OCI-LY3 (cell line): Measurements from ENCODE around the gene CPT1A.

Experiments used
- H2AFZ ChIP-seq: fragments of 200-600, 300-600 bp; shearing (Covaris generic); 2 replicates; pipeline ENCODE4 v1.6.0; 2014; ENCODE audit warnings: antibody characterized with exemption, low read depth, low read length
- H3K27ac ChIP-seq: fragments of 200-600, 300-600 bp; sonication (generic); 2 replicates; pipeline ENCODE4 v1.5.1; 2014; ENCODE audit warnings: mild to moderate bottlenecking, low read length, moderate library complexity, mixed read lengths
- H3K27me3 ChIP-seq: fragments of 200-600, 300-600 bp; sonication (generic); 2 replicates; pipeline ENCODE4 v1.6.1; 2014; ENCODE audit warnings: low read depth, low read length, mixed read lengths
- H3K36me3 ChIP-seq: fragments of 200-600, 300-600 bp; sonication (generic); replicated peaks from 2 replicates; pipeline ENCODE3; 2014; ENCODE audit warnings: low read depth, low read length, mixed read lengths
- H3K4me1 ChIP-seq: fragments of 300-600, 200-600 bp; sonication (generic); 2 replicates; pipeline ENCODE4 v1.6.1; 2014; ENCODE audit warnings: low read length, mixed read lengths
- H3K4me2 ChIP-seq: fragments of 200-600, 300-600 bp; sonication (generic); 2 replicates; pipeline ENCODE4 v1.6.1; 2014; ENCODE audit warnings: low read length, mixed read lengths
- H3K4me3 ChIP-seq: fragments of 300-600, 200-600 bp; sonication (generic); 2 replicates; pipeline ENCODE4 v1.5.1; 2014; ENCODE audit warnings: antibody characterized with exemption, mild to moderate bottlenecking, low read length, moderate library complexity
- H3K79me2 ChIP-seq: fragments of 300-600, 200-600 bp; shearing (Covaris generic); 2 replicates; pipeline ENCODE4 v1.6.1; 2014; ENCODE audit warnings: mild to moderate bottlenecking, low read length, mixed read lengths
- H3K9ac ChIP-seq: fragments of 300-600, 200-600 bp; shearing (Covaris generic); 2 replicates; pipeline ENCODE4 v1.6.0; 2014; ENCODE audit warnings: mild to moderate bottlenecking, low read length, moderate library complexity
- H3K9me3 ChIP-seq: fragments of 200-600, 300-600 bp; shearing (Covaris generic); 2 replicates; pipeline ENCODE4 v1.6.1; 2014; ENCODE audit warnings: low read length, mixed read lengths; ENCODE audit not compliant: insufficient read depth
- H4K20me1 ChIP-seq: fragments of 200-600, 300-600 bp; sonication (generic); 2 replicates; pipeline ENCODE4 v1.6.1; 2016; ENCODE audit warnings: low read length, mixed read lengths; ENCODE audit not compliant: insufficient read depth
- EZH2phosphoT487 ChIP-seq: fragments of 200-600 bp; shearing (Covaris generic); IDR thresholded peaks from 2 replicates; pipeline ENCODE4 v1.6.1; 2018; ENCODE audit warnings: antibody characterized with exemption, mixed run types, low read depth
- TF ChIP-seq, protein P1 (sequence below): fragments of 200-600, 300-600 bp; sonication (generic); IDR thresholded peaks from 2 replicates; pipeline ENCODE4 v1.5.1; 2014; ENCODE audit warnings: antibody characterized with exemption, low read length, low read depth

The CPT1A gene

GRCh38 chr11:68763926-68764657 lies 77.6 kb downstream of the CPT1A start:
- Histone ChIP-seq H3K27me3 (no peaks in the 10 kb centered on the region), H3K36me3 (no peaks in the 10 kb centered on the region), H3K4me1 (no peaks in the 10 kb centered on the region), H3K27ac (no peak overlapping the region), H2AFZ (no peak overlapping the region), H3K9me3 (no peaks in the 10 kb centered on the region), H4K20me1 (no peaks in the 10 kb centered on the region), H3K4me2 (no peak overlapping the region), H3K4me3 (no peak overlapping the region), H3K79me2 (no peaks in the 10 kb centered on the region), H3K9ac (no peak overlapping the region)
- no peak for TF ChIP-seq EZH2phosphoT487
- TF ChIP-seq, protein P1, sequence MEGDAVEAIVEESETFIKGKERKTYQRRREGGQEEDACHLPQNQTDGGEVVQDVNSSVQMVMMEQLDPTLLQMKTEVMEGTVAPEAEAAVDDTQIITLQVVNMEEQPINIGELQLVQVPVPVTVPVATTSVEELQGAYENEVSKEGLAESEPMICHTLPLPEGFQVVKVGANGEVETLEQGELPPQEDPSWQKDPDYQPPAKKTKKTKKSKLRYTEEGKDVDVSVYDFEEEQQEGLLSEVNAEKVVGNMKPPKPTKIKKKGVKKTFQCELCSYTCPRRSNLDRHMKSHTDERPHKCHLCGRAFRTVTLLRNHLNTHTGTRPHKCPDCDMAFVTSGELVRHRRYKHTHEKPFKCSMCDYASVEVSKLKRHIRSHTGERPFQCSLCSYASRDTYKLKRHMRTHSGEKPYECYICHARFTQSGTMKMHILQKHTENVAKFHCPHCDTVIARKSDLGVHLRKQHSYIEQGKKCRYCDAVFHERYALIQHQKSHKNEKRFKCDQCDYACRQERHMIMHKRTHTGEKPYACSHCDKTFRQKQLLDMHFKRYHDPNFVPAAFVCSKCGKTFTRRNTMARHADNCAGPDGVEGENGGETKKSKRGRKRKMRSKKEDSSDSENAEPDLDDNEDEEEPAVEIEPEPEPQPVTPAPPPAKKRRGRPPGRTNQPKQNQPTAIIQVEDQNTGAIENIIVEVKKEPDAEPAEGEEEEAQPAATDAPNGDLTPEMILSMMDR = peak; percentile 33; the same call in 1 of the 2 replicates

DNA sequence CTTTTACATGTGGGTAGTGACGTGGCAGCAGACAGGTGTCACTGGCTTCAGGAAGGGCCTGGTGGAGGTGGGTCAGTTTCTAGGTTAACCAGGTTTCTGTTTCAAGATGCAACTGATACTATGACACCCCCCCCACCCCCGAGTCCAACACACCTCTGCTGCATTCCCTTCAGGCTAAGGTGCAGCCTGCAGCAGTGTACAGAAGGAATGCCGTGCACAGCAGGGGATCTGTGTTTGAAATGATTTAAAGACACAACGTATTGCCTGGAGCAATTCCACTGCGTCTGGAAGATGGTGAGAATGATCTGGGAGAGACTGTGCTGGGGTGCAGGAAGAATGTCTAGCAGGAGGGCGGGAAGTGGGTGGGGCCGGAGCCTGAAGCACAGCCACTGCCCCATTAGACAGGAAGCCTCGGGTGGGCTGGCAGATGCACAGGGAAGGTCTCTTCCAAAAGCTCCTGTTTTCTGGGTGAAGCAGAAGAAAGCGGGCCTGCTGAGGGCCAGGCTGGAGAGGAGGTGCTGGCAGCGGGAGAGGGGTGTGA lies 78.5 kb downstream of the CPT1A start:
- Histone ChIP-seq H2AFZ (no peak overlapping the region), H3K36me3 (no peaks in the 10 kb centered on the region), H3K27ac (no peak overlapping the region), H3K4me3 (no peak overlapping the region), H3K27me3 (no peaks in the 10 kb centered on the region), H3K4me2 (no peak overlapping the region), H3K9me3 (no peaks in the 10 kb centered on the region), H3K4me1 (no peaks in the 10 kb centered on the region), H3K9ac (no peak overlapping the region), H3K79me2 (no peaks in the 10 kb centered on the region), H4K20me1 (no peaks in the 10 kb centered on the region)
- TF ChIP-seq, protein P1 = no peak
- no peak for TF ChIP-seq EZH2phosphoT487

DNA sequence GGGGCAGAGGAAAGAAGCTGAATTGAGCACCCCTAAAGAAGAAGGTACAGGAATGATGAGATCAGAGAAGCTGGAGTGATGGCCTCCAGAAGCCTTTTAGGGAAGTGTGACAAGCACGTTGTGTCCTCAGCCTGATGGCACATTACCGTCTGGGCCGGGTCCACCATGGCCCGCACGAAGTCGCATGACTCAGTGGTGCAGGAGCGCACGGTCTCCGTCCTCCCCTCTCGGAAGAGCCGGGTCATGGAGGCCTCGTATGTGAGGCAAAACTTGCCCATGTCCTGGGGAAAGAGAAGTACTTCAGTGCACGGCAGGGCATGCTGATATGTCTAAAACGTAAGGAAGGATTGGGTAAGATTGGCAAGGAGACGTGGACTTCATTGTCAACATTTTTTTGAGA lies 79.2 kb downstream of the CPT1A start:
- H3K36me3 ChIP-seq = no peaks in the 10 kb centered on the region

DNA sequence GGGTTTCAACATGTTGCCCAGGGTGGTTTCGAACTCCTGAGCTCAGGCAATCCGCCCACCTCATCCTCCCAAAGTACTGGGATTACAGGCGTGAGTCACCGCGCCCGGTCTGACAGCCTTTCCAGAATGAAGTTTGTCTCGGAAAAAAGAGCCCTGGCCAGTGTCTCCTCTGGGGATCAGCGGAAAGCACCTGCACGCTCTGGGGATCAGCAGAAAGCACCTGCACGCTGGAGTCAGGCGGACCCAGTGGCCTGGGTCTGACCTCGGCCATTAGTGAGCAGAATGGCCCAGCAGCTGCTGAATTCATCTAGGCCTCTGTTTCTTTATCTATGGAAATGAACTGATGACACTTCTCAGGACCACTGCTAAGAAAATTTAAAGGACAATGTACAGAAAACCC lies 79.9 kb downstream of the CPT1A start:
- no peak overlapping the region for H2AFZ ChIP-seq
- no peak overlapping the region for H3K4me2 ChIP-seq
- no peak overlapping the region for H3K27ac ChIP-seq
- H3K9me3 ChIP-seq = no peaks in the 10 kb centered on the region
- H3K4me1 ChIP-seq = no peaks in the 10 kb centered on the region
- H3K27me3 ChIP-seq = peaks cover 5% of the 10 kb centered on the region; the same call in 1 of the 2 replicates
- H3K9ac ChIP-seq = no peak overlapping the region
- no peaks in the 10 kb centered on the region for H3K36me3 ChIP-seq
- no peak overlapping the region for H3K4me3 ChIP-seq
- no peaks in the 10 kb centered on the region for H3K79me2 ChIP-seq
- TF ChIP-seq, protein P1 = no peak
- no peak for TF ChIP-seq EZH2phosphoT487
- H4K20me1 ChIP-seq = no peaks in the 10 kb centered on the region

More for the DNA sequence above, 79.2 kb downstream of the CPT1A start:
- no peaks in the 10 kb centered on the region for H3K79me2 ChIP-seq
- no peak overlapping the region for H3K4me2 ChIP-seq
- H4K20me1 ChIP-seq = no peaks in the 10 kb centered on the region
- no peak overlapping the region for H3K4me3 ChIP-seq
- no peak overlapping the region for H3K9ac ChIP-seq
- H3K4me1 ChIP-seq = no peaks in the 10 kb centered on the region
- H3K27ac ChIP-seq = no peak overlapping the region
- H2AFZ ChIP-seq = no peak overlapping the region
- H3K27me3 ChIP-seq = no peaks in the 10 kb centered on the region
- no peaks in the 10 kb centered on the region for H3K9me3 ChIP-seq
- TF ChIP-seq EZH2phosphoT487 = no peak
- TF ChIP-seq, protein P1 = no peak
